ENCODE measurements around the gene TEN1. TPM values are rescaled to one million over a fixed set of nuclear protein-coding genes. Genes with fewer than 3 reads are reported as not detected.
A peak's percentile ranks its signal among the peaks of the same experiment; 100 is the strongest.

TEN1 gene
- total and polyA plus RNA-seq, 2 of the 13 experiments (the other 11 are each of a cell fraction or from before 2014, with no cell fraction given): 18.0 to 21.3 TPM

- TF ChIP-seq AKNA (CRISPR knock-in tag; IDR thresholded peaks at IDR 0.05; ENCODE audit: borderline replicate concordance): no peak
- TF ChIP-seq NCOR1 (IDR thresholded peaks at IDR 0.05; ENCODE audit: borderline replicate concordance, low read length): no peak
- no peak for TF ChIP-seq ZNF326 (CRISPR knock-in tag; IDR thresholded peaks at IDR 0.05; ENCODE audit: borderline replicate concordance)
- no peak for TF ChIP-seq FOXA3 (CRISPR knock-in tag; IDR thresholded peaks at IDR 0.05)
- TF ChIP-seq JUND (CRISPR knock-in tag; IDR thresholded peaks at IDR 0.05): 0 out of 2 replicates have a peak, but pooled peaks have one; percentile 2
- TF ChIP-seq HOMEZ (CRISPR knock-in tag; IDR thresholded peaks at IDR 0.05; ENCODE audit: low read depth): 0 out of 2 replicates have a peak, but pooled peaks have one; percentile 4
- TF ChIP-seq MAX (IDR thresholded peaks at IDR 0.05): no peak
- peak; percentile 16; the same call in 1 of the 2 replicates for TF ChIP-seq ZBTB7A (CRISPR knock-in tag; IDR thresholded peaks at IDR 0.05)
- 0 out of 2 replicates have a peak, but pooled peaks have one; percentile 5 for TF ChIP-seq GATAD2A (CRISPR knock-in tag; IDR thresholded peaks at IDR 0.05)
- TF ChIP-seq, protein P1, sequence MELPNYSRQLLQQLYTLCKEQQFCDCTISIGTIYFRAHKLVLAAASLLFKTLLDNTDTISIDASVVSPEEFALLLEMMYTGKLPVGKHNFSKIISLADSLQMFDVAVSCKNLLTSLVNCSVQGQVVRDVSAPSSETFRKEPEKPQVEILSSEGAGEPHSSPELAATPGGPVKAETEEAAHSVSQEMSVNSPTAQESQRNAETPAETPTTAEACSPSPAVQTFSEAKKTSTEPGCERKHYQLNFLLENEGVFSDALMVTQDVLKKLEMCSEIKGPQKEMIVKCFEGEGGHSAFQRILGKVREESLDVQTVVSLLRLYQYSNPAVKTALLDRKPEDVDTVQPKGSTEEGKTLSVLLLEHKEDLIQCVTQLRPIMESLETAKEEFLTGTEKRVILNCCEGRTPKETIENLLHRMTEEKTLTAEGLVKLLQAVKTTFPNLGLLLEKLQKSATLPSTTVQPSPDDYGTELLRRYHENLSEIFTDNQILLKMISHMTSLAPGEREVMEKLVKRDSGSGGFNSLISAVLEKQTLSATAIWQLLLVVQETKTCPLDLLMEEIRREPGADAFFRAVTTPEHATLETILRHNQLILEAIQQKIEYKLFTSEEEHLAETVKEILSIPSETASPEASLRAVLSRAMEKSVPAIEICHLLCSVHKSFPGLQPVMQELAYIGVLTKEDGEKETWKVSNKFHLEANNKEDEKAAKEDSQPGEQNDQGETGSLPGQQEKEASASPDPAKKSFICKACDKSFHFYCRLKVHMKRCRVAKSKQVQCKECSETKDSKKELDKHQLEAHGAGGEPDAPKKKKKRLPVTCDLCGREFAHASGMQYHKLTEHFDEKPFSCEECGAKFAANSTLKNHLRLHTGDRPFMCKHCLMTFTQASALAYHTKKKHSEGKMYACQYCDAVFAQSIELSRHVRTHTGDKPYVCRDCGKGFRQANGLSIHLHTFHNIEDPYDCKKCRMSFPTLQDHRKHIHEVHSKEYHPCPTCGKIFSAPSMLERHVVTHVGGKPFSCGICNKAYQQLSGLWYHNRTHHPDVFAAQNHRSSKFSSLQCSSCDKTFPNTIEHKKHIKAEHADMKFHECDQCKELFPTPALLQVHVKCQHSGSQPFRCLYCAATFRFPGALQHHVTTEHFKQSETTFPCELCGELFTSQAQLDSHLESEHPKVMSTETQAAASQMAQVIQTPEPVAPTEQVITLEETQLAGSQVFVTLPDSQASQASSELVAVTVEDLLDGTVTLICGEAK (IDR thresholded peaks at IDR 0.05): no peak
- TF ChIP-seq, protein P1 (CRISPR knock-in tag; IDR thresholded peaks at IDR 0.05): no peak
- TF ChIP-seq ZNF607 (CRISPR knock-in tag; IDR thresholded peaks at IDR 0.05; ENCODE audit: borderline replicate concordance): no peak
- TF ChIP-seq GABPB1 (CRISPR knock-in tag; IDR thresholded peaks at IDR 0.05): no peak
- no peak for TF ChIP-seq SP4 (CRISPR knock-in tag; IDR thresholded peaks at IDR 0.05)
Observed at GRCh38 chr17:76032780-76033108, 53.7 kb downstream of the TEN1 start (continued).

Measured in HepG2 (cell line).